ENCODE data around the gene CALR. TPM values are rescaled to one million over a fixed set of nuclear protein-coding genes. Genes with fewer than 3 reads are reported as not detected.
"Not testable (repeated sequence)": the region's sequence is repeated elsewhere in the genome, so short reads cannot be mapped to it uniquely, and the experiment has no call there.

Gene CALR
- total RNA-seq, 1 donor from 2014 or later, result 454 TPM

GRCh38 chr19:12970070-12970820 is 31.8 kb downstream of the CALR start:
- DNase-seq (ENCODE audit: low spot score), result no peak

GRCh38 chr19:12973236-12973635 is 34.8 kb downstream of the CALR start:
- intact Hi-C loops (cut with DNase I), result loop anchor here (10.0 kb wide), 1 partner anchor 272 kb away; no protein-coding TSS in a partner anchor
- DNase-seq (ENCODE audit: low spot score) (no peak), ATAC-seq (no peak)

More at GRCh38 chr19:12970070-12970820, 31.8 kb downstream of the CALR start:
- no peak for ATAC-seq
- intact Hi-C loops (cut with DNase I), result loop anchor here (10.0 kb wide), 1 partner anchor 275 kb away; no protein-coding TSS in a partner anchor

GRCh38 chr19:12974301-12975220 is 36.2 kb downstream of the CALR start:
- intact Hi-C loops (cut with DNase I), result loop anchor here (10.0 kb wide), 1 partner anchor 270 kb away; no protein-coding TSS in a partner anchor
- no peak for ATAC-seq
- DNase-seq (ENCODE audit: low spot score), result no peak

GRCh38 chr19:12975221-12975741 is 36.9 kb downstream of the CALR start:
- DNase-seq (ENCODE audit: low spot score), result no peak
- intact Hi-C loops (cut with DNase I), result loop anchor here (10.0 kb wide), 1 partner anchor 270 kb away; no protein-coding TSS in a partner anchor
- ATAC-seq, result no peak

- ATAC-seq; DNase-seq (ENCODE audit: low spot score): not testable (repeated sequence)
- intact Hi-C loops (cut with DNase I), result loop anchor here (10.0 kb wide), 1 partner anchor 269 kb away; no protein-coding TSS in a partner anchor
Observed at GRCh38 chr19:12976109-12976508, 37.7 kb downstream of the CALR start.

GRCh38 chr19:12979974-12980373 is 41.6 kb downstream of the CALR start:
- intact Hi-C loops (cut with DNase I), result loop anchor here (2.0 to 10.0 kb wide), 3 partner anchors 85 to 265 kb away; no protein-coding TSS in a partner anchor
- DNase-seq (ENCODE audit: low spot score) (no peak), ATAC-seq (no peak)

- intact Hi-C loops (cut with DNase I), result loop anchor here (10.0 kb wide), 1 partner anchor 82 kb away; no protein-coding TSS in a partner anchor
- DNase-seq (ENCODE audit: low spot score) (no peak), ATAC-seq (no peak)
Observed at GRCh38 chr19:12982648-12983047, 44.2 kb downstream of the CALR start.

- intact Hi-C loops (cut with DNase I), result loop anchor here (10.0 kb wide), 1 partner anchor 82 kb away; no protein-coding TSS in a partner anchor
- DNase-seq (ENCODE audit: low spot score), result no peak
- no peak for ATAC-seq
Observed at GRCh38 chr19:12983091-12983490, 44.7 kb downstream of the CALR start.

GRCh38 chr19:12983542-12984142 is 45.2 kb downstream of the CALR start:
- ATAC-seq, result peak; percentile 67
- DNase-seq (ENCODE audit: low spot score), result peak; percentile 88
- intact Hi-C loops (cut with DNase I), result loop anchor here (10.0 kb wide), 1 partner anchor 81 kb away; no protein-coding TSS in a partner anchor

GRCh38 chr19:12984143-12984627 is 45.8 kb downstream of the CALR start:
- ATAC-seq (peak; percentile 0), DNase-seq (ENCODE audit: low spot score) (no peak)
- intact Hi-C loops (cut with DNase I), result loop anchor here (10.0 kb wide), 1 partner anchor 81 kb away; no protein-coding TSS in a partner anchor

GRCh38 chr19:12984683-12985048 is 46.3 kb downstream of the CALR start:
- peak; percentile 2 for ATAC-seq
- intact Hi-C loops (cut with DNase I), result loop anchor here (10.0 kb wide), 1 partner anchor 80 kb away; no protein-coding TSS in a partner anchor
- no peak for DNase-seq (ENCODE audit: low spot score)

GRCh38 chr19:12985049-12985776 is 46.8 kb downstream of the CALR start:
- intact Hi-C loops (cut with DNase I), result loop anchor here (10.0 kb wide), 1 partner anchor 80 kb away; no protein-coding TSS in a partner anchor
- ATAC-seq (peak; percentile 86), DNase-seq (ENCODE audit: low spot score) (peak; percentile 83)

- intact Hi-C loops (cut with DNase I), result loop anchor here (10.0 kb wide), 1 partner anchor 78 kb away; no protein-coding TSS in a partner anchor
- ATAC-seq, result no peak
Observed at GRCh38 chr19:12986726-12987125, 48.3 kb downstream of the CALR start.

GRCh38 chr19:12987190-12987589 is 48.8 kb downstream of the CALR start:
- no peak for ATAC-seq
- intact Hi-C loops (cut with DNase I), result loop anchor here (10.0 kb wide), 1 partner anchor 78 kb away; no protein-coding TSS in a partner anchor
- DNase-seq (ENCODE audit: low spot score), result no peak

More at GRCh38 chr19:12986726-12987125, 48.3 kb downstream of the CALR start:
- no peak for DNase-seq (ENCODE audit: low spot score)

GRCh38 chr19:12987781-12988180 is 49.4 kb downstream of the CALR start:
- ATAC-seq (no peak), DNase-seq (ENCODE audit: low spot score) (no peak)
- intact Hi-C loops (cut with DNase I), result loop anchor here (10.0 kb wide), 1 partner anchor 77 kb away; no protein-coding TSS in a partner anchor

GRCh38 chr19:12990431-12990830 is 52.0 kb downstream of the CALR start:
- no peak for DNase-seq (ENCODE audit: low spot score)

GRCh38 chr19:12990853-12991252 is 52.4 kb downstream of the CALR start:
- DNase-seq (ENCODE audit: low spot score) (no peak), ATAC-seq (no peak)
- intact Hi-C loops (cut with DNase I), result no loop called here

More at GRCh38 chr19:12990431-12990830, 52.0 kb downstream of the CALR start:
- intact Hi-C loops (cut with DNase I), result no loop called here
- no peak for ATAC-seq
